Measurements from ENCODE around the gene BICDL2.
A peak's percentile ranks its signal among the peaks of the same experiment; 100 is the strongest.

Gene BICDL2

DNA sequence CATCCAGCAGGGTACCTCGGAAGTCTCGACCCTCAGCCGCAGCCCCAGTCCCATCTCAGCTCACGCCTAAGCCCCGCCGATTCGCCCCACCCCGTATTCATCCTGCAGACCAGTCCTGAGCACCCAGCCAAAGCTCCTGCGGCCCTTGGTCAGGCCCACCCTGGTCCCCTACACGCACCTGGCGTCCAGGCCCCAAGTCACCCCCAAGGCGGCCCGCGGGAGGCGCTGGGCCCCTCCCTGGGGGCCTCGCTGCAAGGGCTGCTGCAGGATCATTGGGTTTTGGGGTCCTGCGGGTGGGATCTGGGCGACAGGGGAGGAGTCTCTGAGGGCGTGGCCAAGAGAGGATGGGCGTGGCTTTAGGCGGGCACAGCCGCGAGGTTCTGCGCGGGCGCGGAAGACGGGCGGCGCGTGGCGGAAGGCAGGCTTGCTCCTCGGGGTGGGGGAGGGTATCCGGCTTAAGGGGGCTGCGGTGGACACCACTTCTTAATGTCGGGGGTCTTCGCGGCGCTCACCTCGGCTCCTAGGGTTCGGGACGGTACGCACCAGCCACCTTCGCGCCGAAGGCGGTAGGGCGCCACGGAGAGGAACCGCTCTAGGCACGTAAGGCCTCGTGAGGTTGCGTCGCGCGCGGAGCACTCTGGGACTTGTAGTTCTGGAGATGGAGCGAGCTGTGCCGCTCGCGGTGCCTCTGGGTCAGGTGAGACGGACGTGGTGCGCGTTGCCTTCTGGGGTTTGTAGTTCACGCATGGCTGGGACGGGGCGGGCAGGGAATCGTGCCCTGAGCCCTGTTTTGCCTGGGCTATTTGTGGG lies 12.9 kb downstream of the BICDL2 start, which contains the start of the genes HCFC1R1 and THOC6:
Gene HCFC1R1 (minus strand): TSS at position 274 of the 810 bp plus-strand sequence. CDS start 1 bp downstream, at position 273.
Gene THOC6 (plus strand): TSS at position 367 of the 810 bp plus-strand sequence. CDS start 292 bp downstream, at position 659.
- peak; percentile 96 for DNase-seq

DNA sequence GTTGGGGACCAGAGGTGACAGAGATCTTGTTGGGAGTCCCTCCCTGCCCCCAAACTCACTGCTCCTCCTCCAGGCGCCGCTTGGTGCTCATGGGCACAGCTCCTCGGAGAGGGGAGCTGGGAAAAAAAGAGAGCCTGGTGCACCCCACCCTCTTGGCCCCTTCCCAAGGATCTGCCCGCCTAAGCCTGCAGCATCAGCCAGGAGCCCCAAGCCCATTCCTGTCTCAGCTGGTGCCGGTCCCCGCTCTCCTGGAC lies 13.4 kb downstream of the BICDL2 start:
- DNase-seq = no peak

DNA sequence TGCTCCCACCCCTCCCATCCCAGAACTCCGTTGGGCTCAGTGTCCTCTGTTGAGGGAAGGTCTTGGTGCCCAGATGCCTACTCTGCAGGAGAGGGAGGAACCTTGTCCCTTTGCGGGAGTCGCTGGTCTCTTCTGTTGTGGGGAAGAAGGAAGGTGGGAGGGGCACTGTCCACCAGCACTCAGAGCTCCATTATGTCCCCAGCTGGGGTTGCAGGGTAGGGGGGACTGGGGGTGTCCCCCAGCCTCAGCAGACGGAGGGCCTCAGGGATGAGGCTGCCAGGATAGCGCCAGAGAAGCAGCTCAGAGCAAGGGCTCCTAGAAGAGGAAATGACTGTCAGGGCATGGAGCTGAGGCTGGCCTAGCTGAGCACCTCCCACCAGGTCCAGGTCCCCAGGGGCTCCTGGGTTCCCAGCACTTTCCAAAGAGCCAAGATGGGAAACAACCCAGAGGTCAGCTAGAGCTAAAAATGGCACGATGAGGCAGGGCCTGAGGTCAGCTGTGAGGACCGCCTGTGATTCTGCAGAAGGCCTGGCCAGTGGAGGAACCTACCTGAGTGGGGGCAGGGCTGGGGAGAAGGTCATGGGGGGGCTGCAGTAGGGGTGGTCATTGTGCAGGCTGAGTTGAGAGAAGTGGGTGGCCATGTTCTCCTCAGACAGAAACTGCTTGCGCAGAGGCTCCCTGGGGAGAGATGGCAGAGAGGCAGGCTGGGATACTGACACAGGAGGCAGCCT lies 13.9 kb downstream of the BICDL2 start:
- DNase-seq = no peak

DNA sequence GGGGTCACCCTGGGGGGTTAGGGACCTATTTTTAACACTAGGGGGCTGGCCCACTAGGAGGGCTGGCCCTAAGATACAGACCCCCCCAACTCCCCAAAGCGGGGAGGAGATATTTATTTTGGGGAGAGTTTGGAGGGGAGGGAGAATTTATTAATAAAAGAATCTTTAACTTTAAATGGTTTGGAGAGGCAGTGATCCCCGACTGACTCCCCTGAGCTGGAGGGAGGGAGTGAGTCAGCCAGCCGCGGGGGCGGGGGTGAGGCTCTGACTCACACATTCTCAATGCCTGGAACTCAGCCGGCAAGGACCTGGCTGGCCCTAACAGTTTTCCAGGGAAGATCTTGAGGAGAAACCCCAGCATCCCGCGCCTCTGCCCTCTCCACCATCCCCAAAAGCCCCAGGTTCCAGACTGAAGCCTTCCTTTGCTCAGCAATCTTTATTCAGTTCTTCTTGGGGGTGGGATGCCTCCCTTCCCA lies 14.5 kb downstream of the BICDL2 start:
- peak; percentile 75 for DNase-seq

DNA sequence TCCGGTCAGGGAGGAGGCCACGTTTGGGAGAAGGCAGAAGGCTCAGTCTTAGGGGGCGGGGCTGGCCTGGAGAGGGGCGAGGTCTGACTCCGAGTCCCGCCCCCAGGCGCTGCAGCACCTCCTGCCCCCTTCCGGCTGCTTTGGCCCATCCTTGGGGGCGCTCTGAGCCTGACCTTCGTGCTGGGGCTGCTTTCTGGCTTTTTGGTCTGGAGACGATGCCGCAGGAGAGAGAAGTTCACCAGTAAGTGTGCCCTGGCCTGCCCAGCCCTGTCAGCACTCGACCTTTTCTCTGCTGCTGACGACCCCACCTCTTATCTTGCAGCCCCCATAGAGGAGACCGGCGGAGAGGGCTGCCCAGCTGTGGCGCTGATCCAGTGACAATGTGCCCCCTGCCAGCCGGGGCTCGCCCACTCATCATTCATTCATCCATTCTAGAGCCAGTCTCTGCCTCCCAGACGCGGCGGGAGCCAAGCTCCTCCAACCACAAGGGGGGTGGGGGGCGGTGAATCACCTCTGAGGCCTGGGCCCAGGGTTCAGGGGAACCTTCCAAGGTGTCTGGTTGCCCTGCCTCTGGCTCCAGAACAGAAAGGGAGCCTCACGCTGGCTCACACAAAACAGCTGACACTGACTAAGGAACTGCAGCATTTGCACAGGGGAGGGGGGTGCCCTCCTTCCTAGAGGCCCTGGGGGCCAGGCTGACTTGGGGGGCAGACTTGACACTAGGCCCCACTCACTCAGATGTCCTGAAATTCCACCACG lies 15.1 kb downstream of the BICDL2 start:
- DNase-seq = peak; percentile 66

DNA sequence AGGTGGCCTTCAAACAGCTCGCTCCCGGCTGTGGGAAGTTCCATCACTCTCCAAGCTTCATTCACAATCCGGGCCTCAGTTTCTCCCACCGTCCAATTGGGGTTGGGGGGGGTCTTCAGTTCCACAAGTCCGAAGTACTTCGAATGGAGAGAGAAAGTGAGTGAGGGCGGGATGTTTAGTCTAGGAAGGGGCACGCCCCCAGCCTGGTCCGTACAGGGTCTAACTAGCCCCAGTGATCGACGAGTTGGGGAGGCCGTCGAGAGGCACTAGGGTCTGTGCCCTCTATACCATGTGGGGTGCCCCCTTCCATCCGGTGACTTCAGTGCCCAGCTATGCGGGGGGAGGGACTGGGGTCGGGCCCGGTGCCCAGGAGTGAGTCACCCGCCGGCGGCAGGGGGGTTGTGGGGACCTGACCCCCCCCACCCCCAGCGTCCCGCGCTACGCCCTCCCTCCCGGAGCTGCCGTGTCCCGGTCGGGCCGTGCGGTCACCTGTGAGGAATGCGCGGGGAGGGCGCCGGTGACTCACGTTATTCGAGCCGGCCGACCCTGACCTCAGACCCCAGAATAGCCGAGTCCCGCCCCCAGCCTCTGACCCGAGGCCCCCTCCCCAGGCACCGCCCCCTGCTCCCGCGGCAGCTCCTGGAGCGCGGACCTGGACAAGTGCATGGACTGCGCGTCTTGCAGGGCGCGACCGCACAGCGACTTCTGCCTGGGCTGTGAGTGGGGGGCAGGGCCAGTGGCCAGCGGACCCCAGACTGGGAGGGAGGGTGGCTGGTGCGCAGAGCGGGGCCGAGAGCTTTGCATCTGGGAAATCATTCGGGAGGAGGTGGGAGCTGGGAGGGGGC lies 15.9 kb downstream of the BICDL2 start:
- DNase-seq = peak; percentile 67

DNA sequence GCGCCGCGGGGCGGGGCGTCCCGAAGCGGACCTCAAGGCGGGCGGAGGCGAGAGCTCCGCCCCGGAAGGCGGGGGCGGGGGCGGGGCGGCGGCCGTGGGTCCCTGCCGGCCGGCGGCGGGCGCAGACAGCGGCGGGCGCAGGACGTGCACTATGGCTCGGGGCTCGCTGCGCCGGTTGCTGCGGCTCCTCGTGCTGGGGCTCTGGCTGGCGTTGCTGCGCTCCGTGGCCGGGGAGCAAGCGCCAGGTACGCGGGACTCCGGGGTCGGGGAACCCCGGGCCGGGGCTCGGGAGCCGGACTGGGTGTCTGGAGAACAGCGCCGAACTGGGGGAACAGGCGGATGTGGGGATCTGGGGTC lies 16.5 kb downstream of the BICDL2 start, which contains the start of gene TNFRSF12A:
Gene TNFRSF12A (plus strand): TSS at position 122 of the 357 bp plus-strand sequence. CDS start 30 bp downstream, at position 152.
- peak; percentile 74 for DNase-seq

DNA sequence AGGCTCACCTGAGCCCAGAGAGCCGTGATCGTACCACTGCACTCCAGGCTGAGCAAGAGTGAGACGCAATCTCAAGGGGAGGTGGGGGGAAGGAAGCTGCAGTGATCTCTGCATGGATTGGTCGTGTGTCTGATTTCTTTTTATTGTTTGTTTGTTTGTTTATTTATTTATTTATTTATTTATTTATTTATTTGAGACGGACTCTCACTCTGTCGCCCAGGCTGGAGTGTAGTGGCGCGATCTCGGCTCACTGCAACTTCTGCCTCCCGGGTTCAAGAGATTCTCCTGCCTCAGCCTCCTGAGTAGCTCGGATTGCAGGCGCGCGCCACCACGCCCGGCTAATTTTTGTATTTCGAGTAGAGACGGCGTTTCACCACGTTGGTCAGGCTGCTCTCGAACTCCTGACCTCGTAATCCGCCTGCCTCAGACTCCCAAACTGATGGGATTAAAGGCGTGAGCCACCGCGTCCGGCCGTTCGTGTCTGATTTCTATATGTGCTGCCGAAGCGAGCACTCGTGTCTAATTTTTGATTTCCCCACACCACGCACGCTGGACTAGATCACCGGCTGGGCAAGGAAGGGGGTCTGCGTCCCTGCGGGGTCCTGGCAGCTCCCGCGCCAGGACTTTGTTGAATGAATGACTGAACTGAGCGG lies 17.0 kb downstream of the BICDL2 start:
- DNase-seq = no peak

DNA sequence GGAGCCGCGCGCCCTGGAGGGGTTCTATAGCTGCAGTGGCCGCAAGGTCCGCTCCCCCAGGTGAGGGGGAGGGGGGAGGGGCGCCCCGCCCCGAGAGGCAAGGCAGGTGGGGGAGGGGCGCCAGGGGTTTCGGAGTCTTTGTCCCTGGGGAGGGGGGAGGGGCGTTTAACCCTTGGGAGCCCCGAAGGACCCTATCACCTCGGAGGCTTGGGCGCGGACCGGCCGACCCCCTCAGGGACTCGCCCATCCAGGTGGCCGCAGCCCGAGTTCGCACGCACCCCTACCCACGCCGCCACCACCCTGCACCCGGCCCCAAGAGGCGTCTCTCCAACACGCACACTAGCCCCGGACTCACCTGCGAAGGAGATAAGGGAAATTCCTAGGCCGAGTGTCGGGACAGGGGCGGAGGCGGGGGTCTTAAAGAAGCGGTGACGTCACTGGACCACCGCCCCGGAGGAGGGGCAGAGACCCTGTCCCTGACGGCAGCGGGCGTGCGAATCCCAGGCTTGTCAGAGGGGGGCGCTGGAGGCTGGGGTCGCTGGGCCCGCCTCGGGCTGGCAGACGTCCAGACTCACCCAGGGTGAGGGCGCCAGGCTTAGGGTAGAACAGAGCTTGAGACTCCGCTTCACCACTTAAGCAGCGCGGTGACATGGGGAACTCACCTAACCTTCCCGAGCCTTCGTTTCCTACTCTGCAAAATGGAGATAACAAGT lies 18.8 kb downstream of the BICDL2 start, which contains the start of gene CLDN6:
Gene CLDN6 (minus strand): TSS at position 390 of the 713 bp plus-strand sequence. CDS start 2,162 bp downstream, outside the sequence.
- no peak for DNase-seq

DNA sequence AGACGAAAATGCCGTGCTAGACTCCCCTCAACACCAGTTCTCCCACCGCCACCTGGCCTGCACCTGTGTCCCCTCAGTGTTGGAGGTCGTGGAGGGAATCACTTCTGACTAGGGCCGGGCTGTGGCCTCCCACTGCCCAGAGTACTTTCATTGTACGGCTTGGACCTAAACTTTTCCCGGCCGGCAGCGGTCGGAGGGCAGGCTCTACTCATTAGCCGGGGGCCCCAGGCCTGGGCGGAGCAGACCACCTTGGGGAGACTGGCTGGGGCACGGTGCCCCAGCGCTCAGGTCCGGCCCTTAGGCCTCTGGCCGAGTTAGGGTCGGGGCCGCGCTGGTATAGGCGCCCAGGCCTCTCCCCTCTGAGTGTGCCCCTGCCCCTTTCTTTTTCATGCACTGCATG lies 19.4 kb downstream of the BICDL2 start:
- DNase-seq = no peak

DNA sequence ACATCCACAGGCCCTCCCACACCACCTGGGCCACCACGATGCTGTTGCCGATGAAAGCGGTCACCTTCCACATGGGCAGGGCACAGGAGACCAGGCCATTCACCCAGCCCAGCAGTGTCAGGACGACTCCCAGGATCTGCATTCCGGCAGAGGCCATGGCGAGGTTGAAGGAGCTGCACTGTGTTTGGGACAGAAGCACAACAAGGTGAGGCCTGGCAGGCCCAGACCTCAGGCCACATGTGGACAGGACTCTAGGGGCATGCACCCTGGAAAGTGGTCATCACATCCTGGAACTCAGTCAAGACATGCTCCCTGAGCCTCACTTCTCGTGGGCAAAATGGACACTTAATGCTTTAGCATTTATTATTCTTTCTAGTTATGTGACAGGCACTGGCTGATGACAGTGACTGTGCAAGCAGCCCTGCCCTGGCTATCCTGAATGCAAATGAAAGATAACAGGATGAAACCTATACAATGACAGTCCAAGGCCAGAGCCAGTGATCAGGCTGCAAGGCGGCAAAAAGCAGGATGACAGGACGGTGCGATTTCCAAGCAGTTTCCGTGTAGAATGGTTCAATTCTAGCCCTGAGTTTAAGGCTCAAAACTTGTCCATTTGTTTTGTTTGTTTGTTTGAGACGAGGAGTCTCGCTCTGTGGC lies 20.8 kb downstream of the BICDL2 start:
- no peak for DNase-seq

DNA sequence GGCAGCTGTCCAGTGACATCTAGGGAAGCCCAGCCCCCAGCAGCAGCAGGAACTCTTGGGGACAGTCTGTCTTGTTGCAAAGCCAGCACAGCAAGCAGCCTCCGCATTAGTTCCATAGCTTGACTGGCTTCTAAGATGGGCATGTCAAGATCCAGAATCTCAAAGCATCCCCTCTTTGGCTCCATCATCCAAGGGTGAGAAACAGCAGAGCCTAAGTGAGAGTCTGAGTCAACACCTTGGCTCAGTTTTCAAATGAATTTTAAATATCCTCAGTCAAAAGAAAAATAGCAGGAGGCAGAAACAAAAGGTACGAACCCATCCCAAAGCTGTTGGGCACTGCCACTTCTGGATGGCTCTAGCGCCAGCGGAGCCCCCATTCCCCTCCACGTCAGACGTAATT lies 21.8 kb downstream of the BICDL2 start:
- DNase-seq = no peak

DNA sequence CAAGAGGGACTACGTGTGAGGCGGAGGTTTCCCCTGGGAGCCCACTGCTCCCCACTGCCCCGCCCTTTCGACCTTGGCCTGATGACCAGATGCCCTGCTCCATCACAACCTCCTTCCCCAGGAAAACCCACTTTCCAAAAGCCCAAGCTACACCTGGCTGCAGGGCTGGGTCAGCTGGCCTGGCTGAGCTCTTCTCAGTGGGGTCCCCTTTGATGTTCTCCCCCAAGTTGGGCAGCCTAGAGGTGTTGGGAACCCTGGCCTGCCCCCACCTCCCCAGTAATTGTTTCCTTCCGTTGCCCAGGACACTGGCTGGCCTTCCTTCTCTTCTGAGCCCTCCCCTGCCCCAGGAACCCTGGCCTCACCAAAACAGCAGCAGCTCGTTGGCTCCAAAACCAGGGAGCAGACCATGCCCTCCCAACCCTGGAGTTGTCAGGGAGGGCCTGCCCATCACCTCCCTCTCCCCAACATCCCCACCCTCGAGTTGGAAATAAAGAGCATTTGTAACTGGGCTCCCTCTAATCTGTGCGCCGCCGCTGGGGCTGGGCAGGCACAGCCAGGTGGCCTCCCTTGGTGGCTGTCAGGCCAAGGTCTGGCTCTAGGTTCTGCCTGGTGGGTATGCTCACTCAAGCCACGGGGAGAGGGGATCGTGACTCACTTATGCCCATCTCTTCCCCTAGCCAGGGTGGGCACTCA lies 22.6 kb downstream of the BICDL2 start:
- no peak for DNase-seq

DNA sequence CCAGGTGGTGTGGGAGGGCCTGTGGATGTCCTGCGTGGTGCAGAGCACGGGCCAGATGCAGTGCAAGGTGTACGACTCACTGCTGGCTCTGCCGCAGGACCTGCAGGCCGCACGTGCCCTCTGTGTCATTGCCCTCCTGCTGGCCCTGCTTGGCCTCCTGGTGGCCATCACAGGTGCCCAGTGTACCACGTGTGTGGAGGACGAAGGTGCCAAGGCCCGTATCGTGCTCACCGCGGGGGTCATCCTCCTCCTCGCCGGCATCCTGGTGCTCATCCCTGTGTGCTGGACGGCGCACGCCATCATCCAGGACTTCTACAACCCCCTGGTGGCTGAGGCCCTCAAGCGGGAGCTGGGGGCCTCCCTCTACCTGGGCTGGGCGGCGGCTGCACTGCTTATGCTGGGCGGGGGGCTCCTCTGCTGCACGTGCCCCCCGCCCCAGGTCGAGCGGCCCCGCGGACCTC lies 23.2 kb downstream of the BICDL2 start:
- DNase-seq = no peak

DNA sequence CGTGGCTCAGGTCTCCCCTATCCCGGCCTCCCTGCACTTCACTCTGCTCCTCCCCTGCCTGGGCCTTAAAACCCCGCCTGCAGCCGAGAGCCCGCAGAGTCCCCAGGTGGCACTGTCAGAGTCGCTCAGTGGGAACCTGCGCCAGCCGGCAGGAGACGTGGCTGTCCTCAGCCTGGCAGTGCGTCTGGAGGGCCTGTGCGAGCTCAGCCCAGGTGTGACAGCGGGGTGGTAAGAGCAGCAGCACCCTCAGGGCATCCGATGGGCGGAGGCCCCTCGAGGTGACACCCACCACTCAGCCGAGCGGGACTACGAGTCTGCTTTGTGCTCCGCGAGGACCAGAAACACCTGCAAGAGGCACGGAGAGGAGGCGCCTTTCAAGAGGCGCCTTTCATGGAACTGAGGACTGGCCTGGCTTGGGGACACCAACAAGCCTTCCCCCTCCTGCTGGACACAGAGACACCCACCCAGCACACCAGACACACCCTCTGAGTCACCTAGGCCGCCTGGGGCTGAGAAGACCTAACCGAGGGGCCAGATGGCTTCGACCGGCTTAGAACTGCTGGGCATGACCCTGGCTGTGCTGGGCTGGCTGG lies 23.8 kb downstream of the BICDL2 start, which contains the start of gene CLDN9:
Gene CLDN9 (plus strand): TSS at position 96 of the 593 bp plus-strand sequence. CDS start 440 bp downstream, at position 536.
- no peak for DNase-seq

DNA sequence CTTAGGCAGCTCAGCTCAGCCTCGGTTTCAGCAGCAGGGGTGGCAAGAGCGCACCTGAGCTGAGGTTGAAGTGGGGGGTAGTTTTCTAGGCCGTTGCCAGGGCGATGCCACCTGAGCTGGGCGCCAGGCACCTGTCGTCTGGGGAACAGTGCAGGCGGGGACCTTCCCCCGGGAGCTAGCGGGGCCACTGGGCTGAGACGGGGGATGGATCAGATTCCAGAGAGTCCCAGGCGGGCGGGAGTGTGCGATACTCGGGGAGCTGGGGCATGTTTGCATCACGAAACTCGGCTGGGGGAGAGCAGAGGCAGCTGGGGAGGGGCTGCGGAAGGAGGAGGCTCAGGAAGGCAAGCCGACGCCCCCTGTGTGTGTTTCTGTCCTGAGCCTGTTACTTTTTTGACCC lies 24.5 kb downstream of the BICDL2 start:
- no peak for DNase-seq

DNA sequence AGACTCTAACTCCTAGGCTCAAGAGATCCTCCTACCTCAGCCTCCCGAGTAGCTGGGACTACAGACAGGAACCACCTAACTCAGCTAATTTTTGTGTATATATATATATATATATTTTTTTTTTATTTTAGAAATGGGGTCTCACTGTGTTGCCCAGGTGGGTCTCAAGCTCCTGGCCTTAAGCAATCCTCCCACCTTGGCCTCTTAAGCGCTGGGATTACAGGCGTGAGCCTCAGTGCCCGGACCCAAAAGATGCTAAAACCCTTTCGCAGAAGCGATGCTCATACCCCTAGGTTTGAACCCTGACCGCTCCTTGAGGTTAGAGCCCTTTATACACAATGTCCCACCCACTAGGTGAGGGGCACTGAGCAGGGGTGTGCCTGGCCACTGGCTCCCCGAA lies 26.2 kb downstream of the BICDL2 start:
- no peak for DNase-seq

DNA sequence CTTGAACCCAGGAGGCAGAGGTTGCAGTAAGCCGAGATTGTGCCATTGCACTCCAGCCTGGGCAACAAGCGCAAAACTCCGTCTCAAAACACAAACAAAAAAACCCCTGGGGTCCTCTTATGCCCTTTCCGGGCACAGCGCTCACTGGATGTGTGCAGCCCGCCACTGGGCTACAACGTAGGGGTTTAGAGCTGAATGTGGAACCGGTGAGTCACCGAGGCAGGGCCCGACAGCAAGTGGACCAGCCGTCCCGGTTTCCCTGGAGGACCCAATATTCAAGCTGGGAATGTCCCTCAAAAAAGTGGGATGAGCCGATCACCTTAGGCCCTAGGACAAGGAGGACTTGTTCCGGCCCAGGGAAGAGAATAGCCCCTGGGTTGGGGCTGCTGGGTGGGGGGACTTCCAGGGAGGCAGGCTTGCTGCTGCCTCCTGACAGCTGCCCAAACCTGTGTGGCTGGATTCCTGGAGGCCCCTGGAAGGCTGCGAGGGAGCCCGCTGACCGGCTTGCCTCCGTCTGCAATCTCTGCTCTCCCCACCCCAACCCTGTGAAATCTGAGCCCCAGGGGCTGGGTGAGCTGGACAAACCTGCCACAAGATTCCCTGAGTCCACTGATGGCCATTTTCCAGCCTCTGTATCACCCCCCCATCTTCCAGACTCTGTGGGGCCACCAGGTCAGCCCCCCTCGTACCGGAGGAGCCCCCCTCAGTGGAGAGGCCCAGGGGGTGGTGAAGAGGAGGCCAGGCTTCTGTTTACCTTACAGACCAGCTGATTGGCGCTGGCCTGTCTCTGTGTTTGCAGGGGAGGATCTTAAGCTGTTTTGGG lies 27.0 kb downstream of the BICDL2 start:
- no peak for DNase-seq

All from CD4-positive, alpha-beta T cell treated with Interleukin-15 for 1 hour (primary cell).